Vagina (tissue), 2 donors: ENCODE measurements around the gene SEC31A. TPM values are rescaled to one million over a fixed set of nuclear protein-coding genes. Genes with fewer than 3 reads are reported as not detected.

Source experiments
- DNase-seq, 2 donors: peaks; one replicate each; pipeline ENCODE4 v3.0.0-alpha.2; 2017; ENCODE audit errors: extremely low spot score in 2 of 2
- H3K27ac ChIP-seq: fragments of 200-600 bp; sonication (generic); one replicate; pipeline ENCODE4 v1.5.1; 2019
- H3K27me3 ChIP-seq: fragments of 200-600 bp; sonication (generic); one replicate; pipeline ENCODE4 v1.5.1; 2019
- H3K36me3 ChIP-seq, 2 donors: fragments of 200-600 bp; sonication (generic); one replicate each; pipeline ENCODE4 v1.5.1; 2017 to 2019
- H3K4me1 ChIP-seq: fragments of 200-600 bp; sonication (generic); one replicate; pipeline ENCODE4 v1.5.1; 2019
- H3K4me3 ChIP-seq, 2 donors: fragments of 200-600 bp; sonication (generic); 1 replicate in 1 of 2; 2 replicates in 1 of 2; pipeline ENCODE4 v1.5.1; 2016 to 2019
- H3K9me3 ChIP-seq: fragments of 200-600 bp; sonication (generic); one replicate; pipeline ENCODE4 v1.5.1; 2019
- POLR2A ChIP-seq, 2 donors: fragments of 450-650 bp; IDR thresholded peaks; one replicate each; pipeline ENCODE4 v1.6.1; 2017; ENCODE audit warnings: antibody characterized with exemption in 2 of 2, mild to moderate bottlenecking in 2 of 2, moderate library complexity in 2 of 2
- POLR2AphosphoS5 ChIP-seq, 2 donors: sonication (generic); formaldehyde crosslinking; IDR thresholded peaks; one replicate each; pipeline ENCODE4 v1.9.0; 2017; ENCODE audit warnings: antibody characterized with exemption in 2 of 2, mild to moderate bottlenecking in 2 of 2, low read depth in 1 of 2; ENCODE audit not compliant: insufficient read depth in 1 of 2
- intact Hi-C: fragments of 100-400 bp; cut with DNase I; formaldehyde crosslinking; loops from one replicate; pipeline ENCODE4 v1.15.1; 2023
- total RNA-seq: library from RNA; depleted of rRNA; stranded (reverse); fragments of >200 nt; gene quantifications from one replicate; pipeline ENCODE4 v1.2.3, GENCODE V29; 2016
- TF ChIP-seq, protein P1 (sequence below), 3 experiments: fragments of 450-650 bp in 2 of 3; fragments of 200-600 bp in 1 of 3; sonication (generic) in 1 of 3; IDR thresholded peaks; one replicate each; pipeline ENCODE4 v1.5.1; 2017 to 2019; ENCODE audit warnings: antibody characterized with exemption in 3 of 3, mild to moderate bottlenecking in 2 of 3, moderate library complexity in 2 of 3

SEC31A gene
- total RNA-seq, 1 donor from 2014 or later, result 133 TPM

DNA sequence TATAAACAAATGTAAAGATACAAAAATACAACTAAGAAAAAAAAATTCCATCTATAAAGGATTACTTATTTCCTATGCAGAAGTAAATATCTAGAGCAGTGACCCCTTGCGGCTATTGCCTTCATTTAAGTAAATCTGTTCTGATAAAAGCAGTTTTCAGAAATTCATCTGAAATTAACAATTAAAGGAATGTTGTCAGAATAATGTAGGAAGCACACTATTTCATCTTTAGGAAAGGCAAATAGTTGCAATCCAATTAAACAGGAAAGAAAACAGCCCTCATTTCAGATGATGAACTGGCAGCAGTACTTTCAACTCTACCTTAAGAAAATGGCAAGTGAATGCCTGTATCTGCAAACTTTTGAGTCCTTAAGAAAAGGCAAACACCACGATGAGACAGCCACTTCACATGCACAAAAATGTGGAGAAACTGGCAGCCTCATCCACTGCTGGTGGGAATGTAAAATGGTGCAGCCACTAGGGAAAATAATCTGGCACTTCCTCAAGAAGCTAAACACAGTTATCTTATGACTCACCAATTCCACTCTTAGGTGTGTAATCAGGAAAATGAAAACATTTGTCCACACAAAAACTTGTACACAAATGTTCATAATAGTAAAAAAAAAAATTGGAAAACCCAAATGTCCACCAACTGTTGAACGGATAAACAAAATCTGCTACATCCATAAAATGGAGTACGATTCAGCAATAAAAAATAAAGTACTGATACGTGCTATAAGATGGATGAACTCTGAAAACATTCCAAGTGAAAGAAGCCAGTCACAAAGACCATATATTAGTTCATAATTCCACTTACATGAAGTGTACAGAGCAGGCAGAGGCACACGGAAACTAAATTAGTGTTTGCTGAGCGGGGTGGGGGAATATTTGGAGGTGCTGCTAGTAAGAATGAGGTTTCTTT, 7.6 kb upstream of the SEC31A start:
- Histone ChIP-seq H3K4me1 (peaks cover 45% of the 10 kb centered on the region), H3K9me3 (no peaks in the 10 kb centered on the region), H3K4me3 (peak overlapping the region; percentile 60 to 76), H3K36me3 (peaks cover 0 to 15% of the 10 kb centered on the region in 2 donors), H3K27me3 (no peaks in the 10 kb centered on the region), H3K27ac (peak overlapping the region; percentile 98)
- intact Hi-C loops, result no loop called here
- no peak for DNase-seq
- TF ChIP-seq, protein P1, sequence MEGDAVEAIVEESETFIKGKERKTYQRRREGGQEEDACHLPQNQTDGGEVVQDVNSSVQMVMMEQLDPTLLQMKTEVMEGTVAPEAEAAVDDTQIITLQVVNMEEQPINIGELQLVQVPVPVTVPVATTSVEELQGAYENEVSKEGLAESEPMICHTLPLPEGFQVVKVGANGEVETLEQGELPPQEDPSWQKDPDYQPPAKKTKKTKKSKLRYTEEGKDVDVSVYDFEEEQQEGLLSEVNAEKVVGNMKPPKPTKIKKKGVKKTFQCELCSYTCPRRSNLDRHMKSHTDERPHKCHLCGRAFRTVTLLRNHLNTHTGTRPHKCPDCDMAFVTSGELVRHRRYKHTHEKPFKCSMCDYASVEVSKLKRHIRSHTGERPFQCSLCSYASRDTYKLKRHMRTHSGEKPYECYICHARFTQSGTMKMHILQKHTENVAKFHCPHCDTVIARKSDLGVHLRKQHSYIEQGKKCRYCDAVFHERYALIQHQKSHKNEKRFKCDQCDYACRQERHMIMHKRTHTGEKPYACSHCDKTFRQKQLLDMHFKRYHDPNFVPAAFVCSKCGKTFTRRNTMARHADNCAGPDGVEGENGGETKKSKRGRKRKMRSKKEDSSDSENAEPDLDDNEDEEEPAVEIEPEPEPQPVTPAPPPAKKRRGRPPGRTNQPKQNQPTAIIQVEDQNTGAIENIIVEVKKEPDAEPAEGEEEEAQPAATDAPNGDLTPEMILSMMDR (IDR thresholded peaks at IDR 0.05), result peak in 2 of 3 experiments; percentile 25 to 26
- TF ChIP-seq POLR2AphosphoS5 (IDR thresholded peaks at IDR 0.05; ENCODE audit: insufficient read depth in 1 of 2, low read depth in 1 of 2), result no peak

DNA sequence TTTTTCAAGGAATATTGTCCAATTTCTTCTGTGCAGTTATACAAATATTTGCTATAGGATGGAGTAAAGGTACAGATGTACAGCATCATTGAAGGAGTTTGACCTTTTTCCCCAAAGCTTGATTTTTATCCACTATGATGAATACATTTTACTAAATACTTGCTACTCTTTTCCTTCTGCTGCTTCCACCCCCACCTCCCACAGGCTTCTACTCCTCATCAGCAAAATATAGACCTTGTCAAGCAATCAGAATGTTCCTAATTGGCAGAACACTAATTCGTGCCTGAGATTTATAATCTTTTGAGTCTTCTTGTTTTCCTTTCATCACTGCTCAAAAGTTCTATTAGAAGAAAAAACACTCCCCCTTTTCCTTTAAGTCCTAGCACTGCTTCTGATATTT, 5.8 kb upstream of the SEC31A start:
- Histone ChIP-seq H3K36me3 (peaks cover 0 to 20% of the 10 kb centered on the region in 2 donors), H3K4me1 (peaks cover 42% of the 10 kb centered on the region), H3K27ac (no peak overlapping the region), H3K9me3 (no peaks in the 10 kb centered on the region), H3K4me3 (no peak overlapping the region), H3K27me3 (no peaks in the 10 kb centered on the region)
- TF ChIP-seq, protein P1 (IDR thresholded peaks at IDR 0.05), result no peak
- TF ChIP-seq POLR2A (IDR thresholded peaks at IDR 0.05) (no peak), POLR2AphosphoS5 (IDR thresholded peaks at IDR 0.05; ENCODE audit: insufficient read depth in 1 of 2, low read depth in 1 of 2) (no peak)
- intact Hi-C loops, result no loop called here
- DNase-seq, result no peak

DNA sequence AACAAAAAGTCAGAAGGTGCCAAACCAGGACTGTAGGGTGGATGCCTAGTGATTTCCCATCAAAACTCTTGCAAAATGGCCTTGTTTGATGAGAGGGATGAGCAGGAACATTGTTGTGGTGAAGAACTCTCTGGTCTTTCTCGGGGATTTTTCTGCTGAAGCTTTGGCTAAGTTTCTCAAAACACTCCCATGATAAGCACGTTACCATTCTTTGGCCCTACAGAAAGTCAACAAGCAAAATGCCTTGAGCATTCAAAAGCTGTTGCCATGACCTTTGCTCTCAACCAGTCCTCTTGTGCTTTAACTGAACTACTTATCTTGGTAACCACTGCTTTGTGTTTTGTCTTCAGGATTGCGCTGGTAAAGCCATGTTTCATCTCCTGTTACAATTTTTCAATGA, 3.0 kb upstream of the SEC31A start:
- no peak for TF ChIP-seq POLR2AphosphoS5 (IDR thresholded peaks at IDR 0.05; ENCODE audit: insufficient read depth in 1 of 2, low read depth in 1 of 2)
- no peaks in the 10 kb centered on the region for H3K27me3 ChIP-seq
- intact Hi-C loops, result no loop called here
- no peak for DNase-seq
- no peak overlapping the region for H3K27ac ChIP-seq
- H3K9me3 ChIP-seq, result no peaks in the 10 kb centered on the region
- no peak overlapping the region for H3K4me3 ChIP-seq
- peaks cover 0 to 20% of the 10 kb centered on the region in 2 donors for H3K36me3 ChIP-seq
- peaks cover 44% of the 10 kb centered on the region for H3K4me1 ChIP-seq

DNA sequence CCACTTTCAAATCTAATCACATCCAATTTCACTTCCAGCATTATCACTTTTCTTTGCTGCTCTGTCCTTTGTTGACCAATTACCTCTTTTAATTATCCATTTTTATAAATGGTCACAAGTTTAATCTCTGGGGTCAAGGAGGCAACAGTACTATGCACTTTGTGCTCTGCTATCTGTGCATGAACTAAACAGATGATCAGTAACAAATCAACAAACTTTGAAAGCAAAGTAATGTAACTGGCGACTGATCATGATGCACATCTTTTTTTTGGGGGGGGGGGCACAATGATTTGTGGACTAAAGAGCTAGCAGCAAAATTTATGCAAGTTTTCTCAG, 1.5 kb upstream of the SEC31A start:
- Histone ChIP-seq H3K9me3 (no peaks in the 10 kb centered on the region), H3K27me3 (no peaks in the 10 kb centered on the region), H3K4me3 (no peak overlapping the region), H3K27ac (no peak overlapping the region), H3K4me1 (peaks cover 44% of the 10 kb centered on the region), H3K36me3 (peaks cover 0 to 20% of the 10 kb centered on the region in 2 donors)
- TF ChIP-seq POLR2AphosphoS5 (IDR thresholded peaks at IDR 0.05; ENCODE audit: insufficient read depth in 1 of 2, low read depth in 1 of 2) (no peak), POLR2A (IDR thresholded peaks at IDR 0.05) (no peak)
- TF ChIP-seq, protein P1 (IDR thresholded peaks at IDR 0.05), result no peak
- DNase-seq, result no peak
- intact Hi-C loops, result no loop called here

DNA sequence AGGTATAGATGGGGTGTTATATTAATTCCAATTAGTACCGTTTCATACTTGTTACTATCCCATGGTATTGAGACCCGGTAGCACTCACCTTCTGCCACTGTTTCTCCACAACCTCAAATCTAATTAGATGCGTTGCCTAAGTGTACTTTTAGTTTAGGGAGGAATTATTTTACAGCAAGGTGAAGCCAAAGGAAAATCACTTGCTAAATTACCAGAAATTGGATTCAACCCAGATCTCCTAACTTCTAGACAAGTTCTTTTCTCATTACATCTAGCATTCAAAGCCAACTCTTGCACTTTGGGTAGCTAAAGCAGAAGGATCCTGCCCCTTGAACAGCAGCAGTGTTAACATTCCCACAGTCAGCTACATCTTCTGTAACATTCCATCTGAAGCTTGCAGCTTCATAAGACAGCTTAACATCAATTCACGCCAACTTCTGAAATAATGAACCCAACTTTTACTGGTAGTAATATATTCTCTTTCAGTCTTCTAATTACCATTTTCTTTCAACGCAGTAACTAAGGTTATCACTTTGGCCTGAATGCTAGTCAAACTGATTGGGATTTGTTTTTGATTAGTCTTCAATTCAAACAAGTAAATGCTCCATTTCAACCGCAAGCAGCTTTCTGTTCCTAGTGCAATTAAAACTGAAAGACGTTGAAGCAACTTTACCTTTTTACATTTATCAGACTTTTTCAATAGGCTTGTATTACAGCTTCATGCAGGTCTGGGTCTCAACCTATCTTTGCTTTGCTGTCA, 934 bp upstream of the SEC31A start:
- H3K4me1 ChIP-seq, result peaks cover 44% of the 10 kb centered on the region
- intact Hi-C loops, result no loop called here

More for the DNA sequence above, 934 bp upstream of the SEC31A start:
- Histone ChIP-seq H3K36me3 (peaks cover 0 to 20% of the 10 kb centered on the region in 2 donors), H3K27me3 (no peaks in the 10 kb centered on the region), H3K9me3 (no peaks in the 10 kb centered on the region), H3K4me3 (peak overlapping the region; percentile 87), H3K27ac (peak overlapping the region; percentile 97)
- no peak for DNase-seq
- TF ChIP-seq POLR2A (IDR thresholded peaks at IDR 0.05) (no peak), POLR2AphosphoS5 (IDR thresholded peaks at IDR 0.05; ENCODE audit: insufficient read depth in 1 of 2, low read depth in 1 of 2) (no peak)
- TF ChIP-seq, protein P1 (IDR thresholded peaks at IDR 0.05), result no peak
